H9 (cell line): ENCODE data around the gene GPS1. TPM values are rescaled to one million over a fixed set of nuclear protein-coding genes. Genes with fewer than 3 reads are reported as not detected.

Experiments
- DNase-seq: peaks from one replicate; pipeline ENCODE4 v3.0.0-alpha.2; 2017
- H2AFZ ChIP-seq: one replicate; pipeline ENCODE4 v1.6.1; 2013; ENCODE audit warnings: mild to moderate bottlenecking, low read length, control low read depth, moderate library complexity
- H2AK5ac ChIP-seq: 2 replicates; pipeline ENCODE4 v1.6.1; 2013; ENCODE audit warnings: low read length, control low read depth, mixed read lengths; ENCODE audit not compliant: insufficient read length
- H2BK120ac ChIP-seq: one replicate; pipeline ENCODE4 v1.6.1; 2013; ENCODE audit warnings: low read depth, mild to moderate bottlenecking, low read length, control low read depth, inconsistent platforms; ENCODE audit not compliant: poor library complexity, severe bottlenecking
- H2BK12ac ChIP-seq: 2 replicates; pipeline ENCODE4 v1.6.1; 2013; ENCODE audit warnings: low read length, control low read depth, mixed read lengths, low read depth; ENCODE audit not compliant: insufficient read length
- H2BK15ac ChIP-seq: 2 replicates; pipeline ENCODE4 v1.6.1; 2013; ENCODE audit warnings: low read depth, low read length, control low read depth
- H2BK20ac ChIP-seq: one replicate; pipeline ENCODE4 v1.6.1; 2013; ENCODE audit warnings: low read depth, mild to moderate bottlenecking, low read length, control low read depth, inconsistent platforms; ENCODE audit not compliant: poor library complexity, severe bottlenecking
- H2BK5ac ChIP-seq: 2 replicates; pipeline ENCODE4 v1.6.1; 2013; ENCODE audit warnings: low read length, control low read depth, mixed read lengths; ENCODE audit not compliant: insufficient read length
- H3K14ac ChIP-seq: 2 replicates; pipeline ENCODE4 v1.6.1; 2013; ENCODE audit warnings: low read length, control low read depth; ENCODE audit not compliant: insufficient read depth
- H3K18ac ChIP-seq: 2 replicates; pipeline ENCODE4 v1.6.1; 2013; ENCODE audit warnings: low read depth, mild to moderate bottlenecking, mixed read lengths, low read length, control low read depth; ENCODE audit not compliant: insufficient read length
- H3K23ac ChIP-seq: 2 replicates; pipeline ENCODE4 v1.6.1; 2013; ENCODE audit warnings: low read length, control low read depth, mixed read lengths, low read depth; ENCODE audit not compliant: insufficient read length
- H3K23me2 ChIP-seq: 2 replicates; pipeline ENCODE4 v1.6.1; 2013; ENCODE audit warnings: low read depth, mild to moderate bottlenecking, mixed read lengths, low read length, control low read depth; ENCODE audit not compliant: insufficient read length, poor library complexity, severe bottlenecking
- H3K27ac ChIP-seq: 2 replicates; pipeline ENCODE4 v1.5.1; 2013; ENCODE audit warnings: low read length, control low read depth, mixed read lengths, low read depth; ENCODE audit not compliant: insufficient read length
- H3K27me3 ChIP-seq: 2 replicates; pipeline ENCODE4 v1.6.1; 2013; ENCODE audit warnings: low read length, control low read depth, inconsistent platforms; ENCODE audit not compliant: insufficient read depth
- H3K4ac ChIP-seq: 2 replicates; pipeline ENCODE4 v1.6.1; 2013; ENCODE audit warnings: low read depth, mild to moderate bottlenecking, control low read depth, inconsistent platforms, low read length, moderate library complexity
- H3K4me1 ChIP-seq: 2 replicates; pipeline ENCODE4 v1.6.1; 2013; ENCODE audit warnings: low read length, control low read depth, inconsistent platforms; ENCODE audit not compliant: insufficient read depth
- H3K4me2 ChIP-seq: 2 replicates; pipeline ENCODE4 v1.6.1; 2013; ENCODE audit warnings: low read length, control low read depth, mixed read lengths; ENCODE audit not compliant: insufficient read length, insufficient read depth
- H3K56ac ChIP-seq: 2 replicates; pipeline ENCODE4 v1.6.1; 2013; ENCODE audit warnings: low read depth, mild to moderate bottlenecking, mixed read lengths, low read length, control low read depth; ENCODE audit not compliant: insufficient read length
- H3K79me1 ChIP-seq: 2 replicates; pipeline ENCODE4 v1.6.1; 2013; ENCODE audit warnings: low read depth, mild to moderate bottlenecking, moderate library complexity, low read length, control low read depth, inconsistent platforms; ENCODE audit not compliant: insufficient read depth, poor library complexity, severe bottlenecking
- H3K79me2 ChIP-seq: 2 replicates; pipeline ENCODE4 v1.6.1; 2013; ENCODE audit warnings: low read length, control low read depth, inconsistent platforms; ENCODE audit not compliant: insufficient read depth
- H3K9ac ChIP-seq: 2 replicates; pipeline ENCODE4 v1.6.1; 2013; ENCODE audit warnings: low read length, control low read depth, mixed read lengths; ENCODE audit not compliant: insufficient read length; ENCODE audit errors: extremely low read depth
- H3K9me3 ChIP-seq: one replicate; pipeline ENCODE4 v1.6.1; 2013; ENCODE audit warnings: low read depth, low read length, inconsistent platforms; ENCODE audit not compliant: control insufficient read depth
- H3T11ph ChIP-seq: one replicate; pipeline ENCODE4 v1.6.1; 2013; ENCODE audit warnings: mild to moderate bottlenecking, low read length, control low read depth, inconsistent platforms
- H4K20me1 ChIP-seq: one replicate; pipeline ENCODE4 v1.6.1; 2013; ENCODE audit not compliant: control insufficient read depth, insufficient read length, insufficient read depth
- H4K5ac ChIP-seq: 2 replicates; pipeline ENCODE4 v1.6.1; 2013; ENCODE audit warnings: low read depth, mild to moderate bottlenecking, mixed read lengths, low read length, control low read depth; ENCODE audit not compliant: insufficient read length
- H4K8ac ChIP-seq: replicated peaks from 2 replicates; pipeline ENCODE4 v1.6.1; 2013; ENCODE audit warnings: low read length, control low read depth, mixed read lengths, low read depth; ENCODE audit not compliant: insufficient read length
- H4K91ac ChIP-seq: 2 replicates; pipeline ENCODE4 v1.6.1; 2013; ENCODE audit warnings: low read depth, mild to moderate bottlenecking, moderate library complexity, mixed read lengths, low read length, control low read depth; ENCODE audit not compliant: insufficient read length
- H3K27ac Mint-ChIP-seq, 3 experiments: 2 replicates in 2 of 3; 3 replicates in 1 of 3; pipeline ENCODE4 v1.8.0; 2020 to 2021; ENCODE audit warnings: mixed read lengths in 3 of 3, mild to moderate bottlenecking in 1 of 3, moderate library complexity in 1 of 3
- H3K27me3 Mint-ChIP-seq: 2 replicates; pipeline ENCODE4 v1.8.0; 2021; ENCODE audit warnings: low read depth, mild to moderate bottlenecking, moderate library complexity, mixed read lengths
- H3K36me3 Mint-ChIP-seq, 3 experiments: 2 replicates in 2 of 3; 3 replicates in 1 of 3; pipeline ENCODE4 v1.8.0; 2020 to 2021; ENCODE audit warnings: low read depth in 3 of 3, mixed read lengths in 3 of 3; ENCODE audit not compliant: insufficient read depth in 1 of 3
- H3K4me1 Mint-ChIP-seq, 2 experiments: 2 replicates each; pipeline ENCODE4 v1.8.0; 2020; ENCODE audit warnings: mixed read lengths in 2 of 2
- H3K4me3 Mint-ChIP-seq, 2 experiments: 2 replicates in 1 of 2; 3 replicates in 1 of 2; pipeline ENCODE4 v1.8.0; 2020 to 2021; ENCODE audit warnings: mild to moderate bottlenecking in 2 of 2, mixed read lengths in 2 of 2, moderate library complexity in 1 of 2
- H3K9me3 Mint-ChIP-seq, 2 experiments: 2 replicates in 1 of 2; 3 replicates in 1 of 2; pipeline ENCODE4 v1.8.0; 2020; ENCODE audit warnings: mild to moderate bottlenecking in 2 of 2, mixed read lengths in 2 of 2, moderate library complexity in 1 of 2
- CTCF ChIP-seq: fragments of 200-600 bp; sonication (generic); conservative IDR thresholded peaks from 3 replicates; pipeline ENCODE4 v1.8.0; 2021; ENCODE audit warnings: antibody characterized with exemption, mild to moderate bottlenecking
- WGBS: extraction: QIAGEN DNeasy Blood & Tissue Kit; methylation state at CpG from one replicate; pipeline ENCODE4 v1.1.7; 2013; ENCODE audit warnings: missing lambda C conversion rate, low lambda C conversion rate, mixed read lengths; ENCODE audit not compliant: insufficient read length; ENCODE audit errors: extremely low coverage; 5-methylcytosine and 5-hydroxymethylcytosine counted together
- total RNA-seq: library from RNA; stranded (reverse); gene quantifications from 2 replicates; pipeline ENCODE4 v1.2.1, GENCODE V29; 2021

The GPS1 gene
- total RNA-seq, 1 experiment from 2014 or later: 164 TPM

- H2AFZ ChIP-seq: no peak overlapping the region
- H2BK20ac ChIP-seq: no peak overlapping the region
- H2BK15ac ChIP-seq: no peak overlapping the region
- no peak overlapping the region for H3K14ac ChIP-seq
- no peaks in the 10 kb centered on the region for H3K4me1 ChIP-seq
- DNase-seq: no peak
- H3K36me3 Mint-ChIP-seq: no peaks in the 10 kb centered on the region
- no peak for TF ChIP-seq CTCF
- H3K9me3 Mint-ChIP-seq: no peaks in the 10 kb centered on the region
- no peak overlapping the region for H4K5ac ChIP-seq
- whole genome bisulfite sequencing: no CpG with 5 or more reads among the region's 24 CpGs
- H2BK5ac ChIP-seq: no peak overlapping the region
- H3K4ac ChIP-seq: no peak overlapping the region
- no peak overlapping the region for H3K4me3 Mint-ChIP-seq
- H3K27ac ChIP-seq: no peak overlapping the region
- no peaks in the 10 kb centered on the region for H4K20me1 ChIP-seq
- no peaks in the 10 kb centered on the region for H3K9me3 ChIP-seq
- H3K18ac ChIP-seq: no peak overlapping the region
- H4K91ac ChIP-seq: no peak overlapping the region
- H2AK5ac ChIP-seq: no peak overlapping the region
- H3K9ac ChIP-seq: no peak overlapping the region
- H3K79me1 ChIP-seq: no peaks in the 10 kb centered on the region
- no peak overlapping the region for H3K56ac ChIP-seq
- H2BK120ac ChIP-seq: no peak overlapping the region
- no peaks in the 10 kb centered on the region for H3K4me1 Mint-ChIP-seq
- no peaks in the 10 kb centered on the region for H3K79me2 ChIP-seq
- no peak overlapping the region for H3K23ac ChIP-seq
- H3K27me3 Mint-ChIP-seq: no peaks in the 10 kb centered on the region; the same call in 1 of the 2 replicates
- H3K27ac Mint-ChIP-seq: peak overlapping the region in 1 of 3 experiments; percentile 63; a peak in 1 of 7 replicates
- H4K8ac ChIP-seq: no peak overlapping the region
- H3K4me2 ChIP-seq: no peak overlapping the region
- no peak overlapping the region for H3T11ph ChIP-seq
- no peaks in the 10 kb centered on the region for H3K23me2 ChIP-seq
- no peak overlapping the region for H2BK12ac ChIP-seq
- H3K27me3 ChIP-seq: no peaks in the 10 kb centered on the region
Observed at GRCh38 chr17:82006468-82007227, 45.0 kb upstream of the GPS1 start.
